BE2C (cell line): ENCODE data around the gene GIGYF2.

ENCODE experiments used
- DNase-seq: peaks from one replicate; pipeline ENCODE4 v3.0.0-alpha.2; 2020
- H3K27me3 ChIP-seq: fragments of 250-450 bp; sonication (Bioruptor Pico); 2 replicates; pipeline ENCODE4 v1.5.1; 2020; ENCODE audit warnings: mild to moderate bottlenecking
- H3K36me3 ChIP-seq: fragments of 250-450 bp; sonication (Bioruptor Pico); 2 replicates; pipeline ENCODE4 v1.5.1; 2020; ENCODE audit warnings: mild to moderate bottlenecking
- H3K4me1 ChIP-seq: fragments of 250-450 bp; sonication (Bioruptor Pico); 2 replicates; pipeline ENCODE4 v1.5.1; 2020
- H3K4me3 ChIP-seq: 2 replicates; pipeline ENCODE4 v1.5.1; 2011; ENCODE audit warnings: low read depth, low read length
- H3K9me3 ChIP-seq: fragments of 250-450 bp; sonication (Bioruptor Pico); 2 replicates; pipeline ENCODE4 v1.5.1; 2020
- CTCF ChIP-seq: IDR thresholded peaks from 2 replicates; pipeline ENCODE4 v1.5.1; 2012; ENCODE audit warnings: mild to moderate bottlenecking, low read depth, low read length

GIGYF2 gene

GRCh38 chr2:232781765-232782164, 84.6 kb downstream of the GIGYF2 start:
- DNase-seq, result no peak
- Histone ChIP-seq H3K4me1 (no peaks in the 10 kb centered on the region; the same call in 1 of the 2 replicates), H3K27me3 (no peaks in the 10 kb centered on the region), H3K9me3 (no peaks in the 10 kb centered on the region), H3K36me3 (peaks cover 6% of the 10 kb centered on the region; the same call in 1 of the 2 replicates), H3K4me3 (no peak overlapping the region)
- no peak for TF ChIP-seq CTCF

- no peak for TF ChIP-seq CTCF
- Histone ChIP-seq H3K4me3 (no peak overlapping the region), H3K36me3 (peaks cover 17% of the 10 kb centered on the region), H3K4me1 (no peaks in the 10 kb centered on the region; the same call in 1 of the 2 replicates), H3K9me3 (no peaks in the 10 kb centered on the region), H3K27me3 (no peaks in the 10 kb centered on the region)
- no peak for DNase-seq
These were observed 86.1 kb downstream of the GIGYF2 start for GRCh38 chr2:232783278-232783677.

GRCh38 chr2:232787806-232788205, 90.7 kb downstream of the GIGYF2 start:
- Histone ChIP-seq H3K27me3 (no peaks in the 10 kb centered on the region), H3K36me3 (peaks cover 46% of the 10 kb centered on the region), H3K9me3 (no peaks in the 10 kb centered on the region), H3K4me1 (no peaks in the 10 kb centered on the region), H3K4me3 (no peak overlapping the region)
- TF ChIP-seq CTCF, result no peak
- no peak for DNase-seq

GRCh38 chr2:232789082-232789481, 92.0 kb downstream of the GIGYF2 start:
- H3K36me3 ChIP-seq, result peaks cover 56% of the 10 kb centered on the region

GRCh38 chr2:232791518-232791917, 94.4 kb downstream of the GIGYF2 start:
- TF ChIP-seq CTCF, result no peak
- Histone ChIP-seq H3K27me3 (no peaks in the 10 kb centered on the region), H3K4me3 (no peak overlapping the region), H3K9me3 (no peaks in the 10 kb centered on the region), H3K4me1 (no peaks in the 10 kb centered on the region), H3K36me3 (peaks cover 73% of the 10 kb centered on the region)
- no peak for DNase-seq

More at GRCh38 chr2:232789082-232789481, 92.0 kb downstream of the GIGYF2 start:
- Histone ChIP-seq H3K4me1 (no peaks in the 10 kb centered on the region), H3K4me3 (no peak overlapping the region), H3K27me3 (no peaks in the 10 kb centered on the region), H3K9me3 (no peaks in the 10 kb centered on the region)
- no peak for DNase-seq
- no peak for TF ChIP-seq CTCF

GRCh38 chr2:232793271-232793670, 96.1 kb downstream of the GIGYF2 start:
- Histone ChIP-seq H3K4me3 (no peak overlapping the region), H3K4me1 (no peaks in the 10 kb centered on the region), H3K36me3 (peaks cover 67% of the 10 kb centered on the region), H3K27me3 (no peaks in the 10 kb centered on the region), H3K9me3 (no peaks in the 10 kb centered on the region)
- DNase-seq, result no peak
- TF ChIP-seq CTCF, result no peak
